Cardiac fibroblast (primary cell): Measurements from ENCODE around the gene TPH2.

Experiments
- DNase-seq, 2 donors: peaks; one replicate each; pipeline versions ENCODE4 v3.0.0 to v3.0.0-alpha.2; 2010; ENCODE audit warnings: low read depth in 2 of 2
- H3K4me3 ChIP-seq, 2 donors: replicated peaks in 1 of 2; 1 replicate in 1 of 2; 2 replicates in 1 of 2; pipeline ENCODE4 v1.5.1; 2011; ENCODE audit warnings: low read depth in 2 of 2, low read length in 2 of 2, mild to moderate bottlenecking in 2 of 2, moderate library complexity in 1 of 2
- CTCF ChIP-seq: IDR thresholded peaks from one replicate; pipeline ENCODE4 v1.5.1; 2011; ENCODE audit warnings: low read depth, mild to moderate bottlenecking, low read length, inconsistent platforms

Gene TPH2

GRCh38 chr12:72018036-72018435 lies 79.4 kb downstream of the TPH2 start:
- H3K4me3 ChIP-seq: no peak overlapping the region
- TF ChIP-seq CTCF: no peak
- DNase-seq: no peak

- H3K4me3 ChIP-seq: no peak overlapping the region
- no peak for DNase-seq
- no peak for TF ChIP-seq CTCF
These were observed 86.0 kb downstream of the TPH2 start for GRCh38 chr12:72024613-72025012.

- DNase-seq: no peak
- no peak overlapping the region for H3K4me3 ChIP-seq
- TF ChIP-seq CTCF: no peak
These were observed 86.9 kb downstream of the TPH2 start for GRCh38 chr12:72025524-72025923.

- no peak overlapping the region for H3K4me3 ChIP-seq
- TF ChIP-seq CTCF: no peak
- no peak for DNase-seq
These were observed 90.3 kb downstream of the TPH2 start for GRCh38 chr12:72028966-72029365.

- H3K4me3 ChIP-seq: no peak overlapping the region
- no peak for TF ChIP-seq CTCF
- DNase-seq: no peak
These were observed 91.6 kb downstream of the TPH2 start for GRCh38 chr12:72030277-72030676.

GRCh38 chr12:72031066-72031465 lies 92.4 kb downstream of the TPH2 start:
- TF ChIP-seq CTCF: no peak

GRCh38 chr12:72033991-72034390 lies 95.3 kb downstream of the TPH2 start:
- TF ChIP-seq CTCF: no peak
- no peak overlapping the region for H3K4me3 ChIP-seq
- DNase-seq: no peak

More at GRCh38 chr12:72031066-72031465, 92.4 kb downstream of the TPH2 start:
- no peak for DNase-seq
- H3K4me3 ChIP-seq: no peak overlapping the region
